Measurements from ENCODE around the gene SCAMP3. TPM values are rescaled to one million over a fixed set of nuclear protein-coding genes. Genes with fewer than 3 reads are reported as not detected.

SCAMP3 gene
- total RNA-seq (10 to 100 TPM; 14.9 to 22.7 TPM), polyA plus RNA-seq (10 to 100 TPM; 40.7 to 47.0 TPM)

DNA sequence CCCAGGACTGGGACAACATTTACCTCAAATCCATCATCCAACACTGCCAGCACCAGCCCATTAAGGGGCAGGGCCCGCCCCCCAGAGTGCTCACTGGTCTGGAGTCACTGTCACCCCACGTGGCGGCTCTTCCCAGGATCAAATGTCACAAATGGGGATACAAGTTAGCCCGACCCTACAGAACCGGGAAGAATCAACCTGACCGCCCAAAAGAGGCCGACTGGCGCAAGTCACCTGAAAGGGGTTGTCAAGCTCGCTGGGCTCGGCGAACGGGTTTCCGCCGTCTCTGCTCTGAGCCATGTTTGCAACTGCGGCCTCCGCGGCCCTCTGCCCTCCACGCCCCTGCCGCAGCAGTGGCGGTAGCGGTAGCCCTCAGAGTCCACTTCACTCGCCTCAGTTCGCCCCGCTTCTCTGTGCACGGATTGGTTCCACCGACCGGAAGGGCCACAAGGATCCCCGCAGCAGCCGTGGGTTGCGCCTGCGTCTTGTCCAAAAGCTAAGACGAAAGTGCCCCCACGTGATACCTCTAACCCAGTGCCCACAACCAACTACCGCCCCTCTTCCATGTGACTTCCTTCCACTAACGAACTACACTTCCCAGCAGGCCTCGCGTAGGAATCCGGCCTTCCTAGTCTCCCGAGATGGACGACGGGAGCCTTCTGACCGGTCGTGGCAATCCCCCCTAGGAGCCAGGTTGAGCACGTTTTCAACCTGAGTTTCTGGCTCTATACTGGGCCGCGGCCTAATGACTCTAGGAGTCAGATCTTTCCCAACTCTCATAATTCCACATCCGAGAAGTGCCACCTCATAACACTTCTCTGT, at the start of gene SCAMP3:
Gene SCAMP3 (minus strand): TSS at position 509 of the 822 bp plus-strand sequence. CDS start 209 bp downstream, at position 300.
- Histone ChIP-seq H3K27me3 (ENCODE audit: control insufficient read depth in 4 of 4, insufficient read depth in 4 of 4, low read length in 3 of 4) (no peaks in the 10 kb centered on the region), H3K27ac (ENCODE audit: low read depth in 1 of 2, low read length in 2 of 2) (peak within 1 kb of the TSS; percentile 65 to 87), H3K9ac (ENCODE audit: low read depth in 1 of 2, low read length in 2 of 2) (peak within 1 kb of the TSS; percentile 63 to 88), H3K4me1 (ENCODE audit: control insufficient read depth in 4 of 4, insufficient read depth in 4 of 4, low read length in 3 of 4) (peaks cover 0 to 23% (median 16%) of the 10 kb centered on the region in 4 donors), H3K4me3 (ENCODE audit: low read depth in 1 of 3, low read length in 3 of 3) (peak within 1 kb of the TSS; percentile 88 to 99 (median 91)), H3K36me3 (ENCODE audit: control insufficient read depth in 4 of 4, insufficient read depth in 3 of 4, low read depth in 1 of 4, low read length in 3 of 4) (peaks cover 4 to 45% (median 36%) of the 10 kb centered on the region in 4 donors), H3K9me3 (ENCODE audit: control insufficient read depth in 4 of 4, low read length in 3 of 4) (no peaks in the 10 kb centered on the region)
- TF ChIP-seq TAF1 (conservative IDR thresholded peaks at IDR 0.05) = peak; percentile 63
- TF ChIP-seq, protein P1, sequence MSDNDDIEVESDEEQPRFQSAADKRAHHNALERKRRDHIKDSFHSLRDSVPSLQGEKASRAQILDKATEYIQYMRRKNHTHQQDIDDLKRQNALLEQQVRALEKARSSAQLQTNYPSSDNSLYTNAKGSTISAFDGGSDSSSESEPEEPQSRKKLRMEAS (IDR thresholded peaks at IDR 0.05) = peak; percentile 60
- no peak for TF ChIP-seq FOXA1 (IDR thresholded peaks at IDR 0.05)
- peak; percentile 37 to 72 for TF ChIP-seq HNF4A (conservative IDR thresholded peaks at IDR 0.05)
- TF ChIP-seq RXRA (IDR thresholded peaks at IDR 0.05) = peak; percentile 60 to 74
- TF ChIP-seq YY1 (IDR thresholded peaks at IDR 0.05) = peak; percentile 86
- TF ChIP-seq GABPA (IDR thresholded peaks at IDR 0.05 in 1 of 2, conservative IDR thresholded peaks at IDR 0.05 in 1 of 2) = peak; percentile 51 to 95
- no peak for TF ChIP-seq FOXA2 (IDR thresholded peaks at IDR 0.05)
- peak; percentile 66 for TF ChIP-seq SP1 (IDR thresholded peaks at IDR 0.05)
- peak in 1 of 2 donors; percentile 45 for TF ChIP-seq RAD21 (IDR thresholded peaks at IDR 0.05)
- peak; percentile 34 for TF ChIP-seq HNF4G (IDR thresholded peaks at IDR 0.05)
- TF ChIP-seq EGR1 (IDR thresholded peaks at IDR 0.05; ENCODE audit: low read depth in 2 of 2) = peak in 1 of 2 donors; percentile 47
- TF ChIP-seq, protein P2, sequence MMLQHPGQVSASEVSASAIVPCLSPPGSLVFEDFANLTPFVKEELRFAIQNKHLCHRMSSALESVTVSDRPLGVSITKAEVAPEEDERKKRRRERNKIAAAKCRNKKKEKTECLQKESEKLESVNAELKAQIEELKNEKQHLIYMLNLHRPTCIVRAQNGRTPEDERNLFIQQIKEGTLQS (IDR thresholded peaks at IDR 0.05) = peak; percentile 35
- peak in 1 of 2 donors; percentile 81 for TF ChIP-seq JUND (IDR thresholded peaks at IDR 0.05)
- TF ChIP-seq, protein P3, sequence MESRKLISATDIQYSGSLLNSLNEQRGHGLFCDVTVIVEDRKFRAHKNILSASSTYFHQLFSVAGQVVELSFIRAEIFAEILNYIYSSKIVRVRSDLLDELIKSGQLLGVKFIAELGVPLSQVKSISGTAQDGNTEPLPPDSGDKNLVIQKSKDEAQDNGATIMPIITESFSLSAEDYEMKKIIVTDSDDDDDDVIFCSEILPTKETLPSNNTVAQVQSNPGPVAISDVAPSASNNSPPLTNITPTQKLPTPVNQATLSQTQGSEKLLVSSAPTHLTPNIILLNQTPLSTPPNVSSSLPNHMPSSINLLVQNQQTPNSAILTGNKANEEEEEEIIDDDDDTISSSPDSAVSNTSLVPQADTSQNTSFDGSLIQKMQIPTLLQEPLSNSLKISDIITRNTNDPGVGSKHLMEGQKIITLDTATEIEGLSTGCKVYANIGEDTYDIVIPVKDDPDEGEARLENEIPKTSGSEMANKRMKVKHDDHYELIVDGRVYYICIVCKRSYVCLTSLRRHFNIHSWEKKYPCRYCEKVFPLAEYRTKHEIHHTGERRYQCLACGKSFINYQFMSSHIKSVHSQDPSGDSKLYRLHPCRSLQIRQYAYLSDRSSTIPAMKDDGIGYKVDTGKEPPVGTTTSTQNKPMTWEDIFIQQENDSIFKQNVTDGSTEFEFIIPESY (IDR thresholded peaks at IDR 0.05) = peak; percentile 97
- peak; percentile 42 for TF ChIP-seq NR2F2 (IDR thresholded peaks at IDR 0.05)
- TF ChIP-seq, protein P4, sequence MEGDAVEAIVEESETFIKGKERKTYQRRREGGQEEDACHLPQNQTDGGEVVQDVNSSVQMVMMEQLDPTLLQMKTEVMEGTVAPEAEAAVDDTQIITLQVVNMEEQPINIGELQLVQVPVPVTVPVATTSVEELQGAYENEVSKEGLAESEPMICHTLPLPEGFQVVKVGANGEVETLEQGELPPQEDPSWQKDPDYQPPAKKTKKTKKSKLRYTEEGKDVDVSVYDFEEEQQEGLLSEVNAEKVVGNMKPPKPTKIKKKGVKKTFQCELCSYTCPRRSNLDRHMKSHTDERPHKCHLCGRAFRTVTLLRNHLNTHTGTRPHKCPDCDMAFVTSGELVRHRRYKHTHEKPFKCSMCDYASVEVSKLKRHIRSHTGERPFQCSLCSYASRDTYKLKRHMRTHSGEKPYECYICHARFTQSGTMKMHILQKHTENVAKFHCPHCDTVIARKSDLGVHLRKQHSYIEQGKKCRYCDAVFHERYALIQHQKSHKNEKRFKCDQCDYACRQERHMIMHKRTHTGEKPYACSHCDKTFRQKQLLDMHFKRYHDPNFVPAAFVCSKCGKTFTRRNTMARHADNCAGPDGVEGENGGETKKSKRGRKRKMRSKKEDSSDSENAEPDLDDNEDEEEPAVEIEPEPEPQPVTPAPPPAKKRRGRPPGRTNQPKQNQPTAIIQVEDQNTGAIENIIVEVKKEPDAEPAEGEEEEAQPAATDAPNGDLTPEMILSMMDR (IDR thresholded peaks at IDR 0.05; ENCODE audit: low read depth, low read length, missing input control) = no peak
- TF ChIP-seq, protein P5, sequence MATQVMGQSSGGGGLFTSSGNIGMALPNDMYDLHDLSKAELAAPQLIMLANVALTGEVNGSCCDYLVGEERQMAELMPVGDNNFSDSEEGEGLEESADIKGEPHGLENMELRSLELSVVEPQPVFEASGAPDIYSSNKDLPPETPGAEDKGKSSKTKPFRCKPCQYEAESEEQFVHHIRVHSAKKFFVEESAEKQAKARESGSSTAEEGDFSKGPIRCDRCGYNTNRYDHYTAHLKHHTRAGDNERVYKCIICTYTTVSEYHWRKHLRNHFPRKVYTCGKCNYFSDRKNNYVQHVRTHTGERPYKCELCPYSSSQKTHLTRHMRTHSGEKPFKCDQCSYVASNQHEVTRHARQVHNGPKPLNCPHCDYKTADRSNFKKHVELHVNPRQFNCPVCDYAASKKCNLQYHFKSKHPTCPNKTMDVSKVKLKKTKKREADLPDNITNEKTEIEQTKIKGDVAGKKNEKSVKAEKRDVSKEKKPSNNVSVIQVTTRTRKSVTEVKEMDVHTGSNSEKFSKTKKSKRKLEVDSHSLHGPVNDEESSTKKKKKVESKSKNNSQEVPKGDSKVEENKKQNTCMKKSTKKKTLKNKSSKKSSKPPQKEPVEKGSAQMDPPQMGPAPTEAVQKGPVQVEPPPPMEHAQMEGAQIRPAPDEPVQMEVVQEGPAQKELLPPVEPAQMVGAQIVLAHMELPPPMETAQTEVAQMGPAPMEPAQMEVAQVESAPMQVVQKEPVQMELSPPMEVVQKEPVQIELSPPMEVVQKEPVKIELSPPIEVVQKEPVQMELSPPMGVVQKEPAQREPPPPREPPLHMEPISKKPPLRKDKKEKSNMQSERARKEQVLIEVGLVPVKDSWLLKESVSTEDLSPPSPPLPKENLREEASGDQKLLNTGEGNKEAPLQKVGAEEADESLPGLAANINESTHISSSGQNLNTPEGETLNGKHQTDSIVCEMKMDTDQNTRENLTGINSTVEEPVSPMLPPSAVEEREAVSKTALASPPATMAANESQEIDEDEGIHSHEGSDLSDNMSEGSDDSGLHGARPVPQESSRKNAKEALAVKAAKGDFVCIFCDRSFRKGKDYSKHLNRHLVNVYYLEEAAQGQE (IDR thresholded peaks at IDR 0.05) = peak; percentile 37
- peak; percentile 83 for DNase-seq (ENCODE audit: low spot score)
- WGBS = under 1% methylated on average over 47 of the region's 47 CpGs
